Measurements from ENCODE around the gene PDIA6. TPM values are rescaled to one million over a fixed set of nuclear protein-coding genes. Genes with fewer than 3 reads are reported as not detected.

PDIA6 gene
- total and polyA plus RNA-seq, 2 of the 4 experiments (the other 2 are of a cell fraction): 204 to 349 TPM

- dilution Hi-C loops (cut with HindIII; ENCODE audit: low sequenced_read_pairs, unreplicated experiment) (no loop called here), intact Hi-C loops (cut with micrococcal nuclease) (no loop called here), in situ Hi-C loops (cut with MboI; ENCODE audit: low sequenced_read_pairs) (no loop called here)
- Histone ChIP-seq H3K4ac (ENCODE audit: low read depth, low read length) (no peak overlapping the region), H3K4me2 (ENCODE audit: low read depth, low read length) (no peak overlapping the region), H2BK15ac (ENCODE audit: low read depth, low read length) (no peak overlapping the region), H2AK5ac (ENCODE audit: low read depth, low read length) (no peak overlapping the region), H4K5ac (ENCODE audit: low read depth, low read length) (no peak overlapping the region), H3K9ac (ENCODE audit: low read depth, low read length) (no peak overlapping the region), H3K23ac (ENCODE audit: low read depth, low read length) (no peak overlapping the region), H4K8ac (ENCODE audit: low read depth in 2 of 2, low read length in 2 of 2) (no peak overlapping the region), H3K36me3 (ENCODE audit: control insufficient read depth, insufficient read depth, low read length) (peaks cover 5% of the 10 kb centered on the region), H2BK5ac (ENCODE audit: low read depth, low read length, poor library complexity, severe bottlenecking) (no peak overlapping the region), H4K20me1 (ENCODE audit: insufficient read depth, low read length) (peaks cover 74% of the 10 kb centered on the region), H3K14ac (replicated peaks; ENCODE audit: low read depth, low read length) (no peak overlapping the region), H3K56ac (ENCODE audit: extremely low read depth, insufficient read depth, low read length) (no peak overlapping the region), H3K4me3 (ENCODE audit: insufficient read depth, low read depth, low read length) (no peak overlapping the region), H3K27ac (ENCODE audit: insufficient read depth, low read length) (no peak overlapping the region), H4K91ac (ENCODE audit: insufficient read depth, low read depth, low read length) (no peak overlapping the region), H3K9me3 (ENCODE audit: control insufficient read depth, insufficient read depth, low read length) (no peaks in the 10 kb centered on the region), H3K79me1 (ENCODE audit: low read depth in 1 of 2, low read length in 2 of 2) (peaks cover 10 to 48% of the 10 kb centered on the region in 2 experiments; a peak in 3 of 4 replicates), H3K27me3 (ENCODE audit: control insufficient read depth, insufficient read depth, low read length) (no peaks in the 10 kb centered on the region), H2AFZ (replicated peaks; ENCODE audit: low read length, poor library complexity) (no peak overlapping the region), H3K4me1 (ENCODE audit: control insufficient read depth, insufficient read depth, low read length) (peaks cover 10% of the 10 kb centered on the region), H2BK120ac (ENCODE audit: low read depth, low read length) (no peak overlapping the region), H2BK20ac (ENCODE audit: low read depth, low read length) (no peak overlapping the region), H3K9me1 (ENCODE audit: insufficient read depth, low read length) (peaks cover 3% of the 10 kb centered on the region), H3K18ac (ENCODE audit: low read depth, low read length) (no peak overlapping the region), H2AK9ac (replicated peaks; ENCODE audit: low read depth, low read length, poor library complexity) (no peak overlapping the region)
- CTCF ChIA-PET: no interaction called here
- no CpG with 5 or more reads among the region's 3 CpGs for WGBS, 2 experiments (ENCODE audit: extremely low coverage in 2 of 2, insufficient read length in 1 of 2)
- POLR2A ChIA-PET (ENCODE audit: unreplicated experiment): no interaction called here
- DNase-seq: no peak
- no peak for ATAC-seq (ENCODE audit: low read depth)
- BruUV-seq (replicated peaks): no TSS peak
- no peak for TF ChIP-seq CHD1 (IDR thresholded peaks at IDR 0.05; ENCODE audit: low read depth, low read length)
- no peak for TF ChIP-seq FOS (IDR thresholded peaks at IDR 0.05; ENCODE audit: low read depth, low read length)
- no peak for TF ChIP-seq MAFK (IDR thresholded peaks at IDR 0.05; ENCODE audit: low read depth, low read length)
- no peak for TF ChIP-seq POLR2A (IDR thresholded peaks at IDR 0.05; ENCODE audit: low read depth, low read length)
- no peak for TF ChIP-seq RCOR1 (IDR thresholded peaks at IDR 0.05; ENCODE audit: insufficient replicate concordance, low read length)
- no peak for TF ChIP-seq CTCF (conservative IDR thresholded peaks at IDR 0.05; ENCODE audit: low read depth, low read length)
- no peak for TF ChIP-seq NFE2L2 (IDR thresholded peaks at IDR 0.05; ENCODE audit: low read depth, low read length)
- no peak for TF ChIP-seq MAZ (IDR thresholded peaks at IDR 0.05; ENCODE audit: borderline replicate concordance, low read depth, low read length)
- TF ChIP-seq RAD21 (IDR thresholded peaks at IDR 0.05; ENCODE audit: low read length): no peak
- no peak for TF ChIP-seq BHLHE40 (IDR thresholded peaks at IDR 0.05; ENCODE audit: low read depth, low read length)
- no peak for TF ChIP-seq ELK1 (IDR thresholded peaks at IDR 0.05; ENCODE audit: borderline replicate concordance, low read depth, low read length)
- TF ChIP-seq RFX5 (IDR thresholded peaks at IDR 0.05; ENCODE audit: low read depth, low read length): no peak
- no peak for TF ChIP-seq MXI1 (IDR thresholded peaks at IDR 0.05; ENCODE audit: borderline replicate concordance, low read depth, low read length)
- TF ChIP-seq CEBPB (IDR thresholded peaks at IDR 0.05; ENCODE audit: low read depth, low read length): no peak
- TF ChIP-seq SMC3 (IDR thresholded peaks at IDR 0.05; ENCODE audit: low read depth, low read length): no peak
- no peak for TF ChIP-seq USF2 (IDR thresholded peaks at IDR 0.05; ENCODE audit: low read depth, low read length)
Measured at GRCh38 chr2:10806543-10806942, 6.0 kb downstream of the PDIA6 start.
